KOPT-K1 (cell line): Measurements from ENCODE around the gene ANTXRL.
"Not testable (repeated sequence)": the region's sequence is repeated elsewhere in the genome, so short reads cannot be mapped to it uniquely, and the experiment has no call there.

Experiments used
- H3K27ac ChIP-seq: fragments of 200-600 bp; sonication (generic); 2 replicates; pipeline ENCODE4 v1.5.1; 2016; ENCODE audit warnings: antibody characterized with exemption, mild to moderate bottlenecking, low read depth, low read length; ENCODE audit not compliant: poor library complexity, severe bottlenecking
- H3K36me3 ChIP-seq: fragments of 200-600 bp; sonication (generic); 2 replicates; pipeline ENCODE4 v1.5.1; 2017; ENCODE audit warnings: antibody characterized with exemption, mild to moderate bottlenecking, low read length, moderate library complexity; ENCODE audit not compliant: insufficient read depth
- H3K9me3 ChIP-seq: fragments of 200-600 bp; sonication (generic); 2 replicates; pipeline ENCODE4 v1.5.1; 2017; ENCODE audit warnings: antibody characterized with exemption, low read length, mild to moderate bottlenecking; ENCODE audit not compliant: insufficient read depth, poor library complexity, severe bottlenecking

ANTXRL gene

GRCh38 chr10:46304062-46304461 is 17.3 kb downstream of the ANTXRL start:
- Histone ChIP-seq H3K27ac (no peak overlapping the region), H3K9me3 (no peaks in the 10 kb centered on the region), H3K36me3 (no peaks in the 10 kb centered on the region)

DNA sequence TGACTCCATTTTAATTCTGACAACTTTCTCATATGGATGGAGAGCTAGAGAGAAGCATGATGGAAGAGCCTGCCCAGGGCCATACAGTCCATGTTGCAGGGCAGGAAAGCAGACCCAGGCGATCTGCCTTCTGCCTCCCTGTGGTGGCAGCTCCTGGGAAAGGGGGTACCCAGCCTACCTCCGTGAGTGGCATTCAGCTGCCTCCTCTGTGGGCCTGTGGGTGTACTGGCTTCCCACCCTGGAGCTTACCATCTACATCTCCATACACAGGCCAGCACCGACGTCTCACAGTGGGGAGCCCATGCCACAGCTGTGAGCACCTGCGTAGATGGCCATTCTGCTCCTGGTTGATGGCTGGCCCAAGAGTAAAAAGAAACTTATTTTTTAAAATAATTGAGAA is 17.9 kb downstream of the ANTXRL start:
- not testable (repeated sequence) for H3K36me3 ChIP-seq, H3K9me3 ChIP-seq, H3K27ac ChIP-seq

GRCh38 chr10:46305079-46305818 is 18.5 kb downstream of the ANTXRL start:
- no peak overlapping the region for H3K27ac ChIP-seq
- no peaks in the 10 kb centered on the region for H3K9me3 ChIP-seq
- no peaks in the 10 kb centered on the region for H3K36me3 ChIP-seq

- Histone ChIP-seq H3K9me3 (no peaks in the 10 kb centered on the region), H3K27ac (no peak overlapping the region), H3K36me3 (no peaks in the 10 kb centered on the region)
Measured at GRCh38 chr10:46305986-46306385, 19.2 kb downstream of the ANTXRL start.

DNA sequence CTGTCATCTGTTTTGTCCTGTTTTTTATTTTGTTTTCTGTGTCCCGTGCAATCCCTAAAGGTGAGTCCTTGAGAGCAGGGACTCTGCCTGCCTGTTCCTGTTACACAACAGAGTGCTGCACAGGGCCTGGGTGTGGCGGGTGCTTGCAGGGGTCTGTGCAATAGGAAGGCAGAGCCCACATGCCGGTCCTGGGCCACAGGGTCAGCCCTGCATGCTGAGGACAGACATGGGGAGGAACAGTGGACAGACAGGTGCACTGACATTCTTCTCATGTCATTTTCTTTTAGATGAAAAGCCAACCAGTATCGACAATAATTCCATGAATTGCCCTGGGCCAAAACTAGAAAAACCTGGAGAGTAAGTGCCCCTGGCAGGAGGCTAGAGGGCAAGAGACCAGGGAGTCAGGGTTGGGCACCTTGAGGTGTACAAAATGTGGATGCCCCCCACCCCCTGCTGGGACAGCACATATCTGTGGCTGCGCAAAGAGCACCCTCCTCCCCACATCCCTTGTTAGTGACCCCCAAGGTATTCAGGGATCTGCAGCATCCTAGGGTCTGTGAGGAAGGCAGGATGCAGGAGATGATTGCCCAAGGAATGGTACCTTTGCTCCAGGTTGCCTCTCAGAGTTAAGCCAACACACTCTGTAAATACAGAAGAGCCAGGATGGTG is 19.9 kb downstream of the ANTXRL start:
- Histone ChIP-seq H3K9me3 (no peaks in the 10 kb centered on the region), H3K27ac (no peak overlapping the region), H3K36me3 (no peaks in the 10 kb centered on the region)

- no peaks in the 10 kb centered on the region for H3K36me3 ChIP-seq
- H3K9me3 ChIP-seq: no peaks in the 10 kb centered on the region
- H3K27ac ChIP-seq: no peak overlapping the region
Measured at GRCh38 chr10:46307281-46308112, 20.7 kb downstream of the ANTXRL start.

DNA sequence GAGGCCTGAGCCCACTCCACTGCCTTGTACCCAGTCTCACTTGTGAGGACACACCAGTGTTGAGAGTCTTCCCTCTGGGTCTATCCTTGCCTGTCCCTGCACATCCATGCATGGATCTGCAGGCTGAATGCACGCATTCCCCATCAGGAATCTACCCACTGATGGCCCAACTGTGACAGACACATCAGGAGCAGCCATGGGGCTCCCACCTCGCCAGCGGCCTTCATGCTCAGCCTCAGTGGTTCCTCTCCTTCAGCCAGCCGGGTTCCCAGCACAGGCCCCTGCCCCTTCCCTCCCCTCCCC is 21.3 kb downstream of the ANTXRL start:
- Histone ChIP-seq H3K27ac (no peak overlapping the region), H3K36me3 (no peaks in the 10 kb centered on the region), H3K9me3 (no peaks in the 10 kb centered on the region)

DNA sequence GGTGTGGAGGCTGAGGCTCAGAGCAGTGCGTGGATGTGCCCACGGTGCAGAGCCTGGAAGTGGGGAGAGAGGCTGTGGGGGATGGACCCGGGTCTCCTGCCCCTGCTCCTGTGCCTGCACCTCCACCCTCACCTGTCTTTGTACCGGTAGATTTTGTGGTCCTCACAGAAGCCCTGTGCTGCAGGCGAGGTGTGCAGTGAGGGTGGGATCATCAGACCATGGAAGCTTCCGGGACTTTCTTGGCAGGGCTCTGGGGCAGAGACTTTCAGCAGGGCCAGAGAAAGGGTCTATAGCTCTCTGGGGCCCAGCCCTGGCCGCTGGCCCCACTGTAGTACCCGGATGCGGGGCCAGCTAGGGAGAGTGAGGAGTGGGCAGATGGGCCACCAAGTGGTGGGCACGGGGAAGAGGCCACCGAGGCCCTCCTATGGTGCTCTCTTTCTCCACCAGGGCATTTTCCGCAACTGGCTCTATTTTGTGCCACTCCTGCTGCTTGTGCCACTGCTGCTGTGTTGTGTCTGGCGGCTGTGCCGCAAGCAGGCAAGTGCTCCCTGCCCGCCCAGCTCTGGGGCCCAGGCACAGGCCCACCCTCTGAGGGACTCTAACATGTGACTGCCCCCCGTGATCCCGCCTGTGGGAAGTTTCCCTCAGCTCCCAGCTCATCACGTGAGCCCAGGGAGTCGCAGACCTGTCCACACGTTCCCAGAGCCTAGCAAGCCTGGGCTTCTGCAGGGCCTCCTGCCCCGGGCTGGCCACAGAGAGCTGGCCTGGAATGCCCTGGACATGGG is 22.1 kb downstream of the ANTXRL start:
- Histone ChIP-seq H3K36me3 (no peaks in the 10 kb centered on the region), H3K27ac (no peak overlapping the region), H3K9me3 (no peaks in the 10 kb centered on the region)

- H3K36me3 ChIP-seq: no peaks in the 10 kb centered on the region
- H3K9me3 ChIP-seq: no peaks in the 10 kb centered on the region
- H3K27ac ChIP-seq: no peak overlapping the region
Measured at GRCh38 chr10:46309511-46310142, 22.8 kb downstream of the ANTXRL start.

GRCh38 chr10:46310143-46310514 is 23.3 kb downstream of the ANTXRL start:
- Histone ChIP-seq H3K36me3 (no peaks in the 10 kb centered on the region), H3K27ac (no peak overlapping the region), H3K9me3 (no peaks in the 10 kb centered on the region)

DNA sequence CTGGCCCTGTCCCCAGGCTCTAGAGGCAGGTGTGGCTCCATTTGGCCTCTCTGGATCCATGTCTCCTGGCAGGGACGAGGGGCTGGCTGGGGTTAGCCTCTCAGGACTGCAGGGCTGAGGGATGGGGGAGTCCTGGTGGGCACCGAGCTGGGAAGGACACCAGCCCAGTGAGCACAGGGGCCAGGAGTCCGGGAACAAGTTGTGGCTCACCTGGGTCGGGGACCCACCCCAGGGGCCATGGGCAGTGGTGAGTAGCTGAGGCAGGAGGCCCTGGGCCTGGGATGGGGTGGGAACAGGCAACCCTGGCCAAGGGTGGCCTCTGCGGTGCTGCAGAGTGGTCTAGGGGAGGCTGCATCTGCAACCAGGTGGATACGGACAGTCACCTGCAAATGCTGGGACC is 24.1 kb downstream of the ANTXRL start:
- H3K9me3 ChIP-seq: no peaks in the 10 kb centered on the region
- H3K36me3 ChIP-seq: no peaks in the 10 kb centered on the region
- no peak overlapping the region for H3K27ac ChIP-seq

DNA sequence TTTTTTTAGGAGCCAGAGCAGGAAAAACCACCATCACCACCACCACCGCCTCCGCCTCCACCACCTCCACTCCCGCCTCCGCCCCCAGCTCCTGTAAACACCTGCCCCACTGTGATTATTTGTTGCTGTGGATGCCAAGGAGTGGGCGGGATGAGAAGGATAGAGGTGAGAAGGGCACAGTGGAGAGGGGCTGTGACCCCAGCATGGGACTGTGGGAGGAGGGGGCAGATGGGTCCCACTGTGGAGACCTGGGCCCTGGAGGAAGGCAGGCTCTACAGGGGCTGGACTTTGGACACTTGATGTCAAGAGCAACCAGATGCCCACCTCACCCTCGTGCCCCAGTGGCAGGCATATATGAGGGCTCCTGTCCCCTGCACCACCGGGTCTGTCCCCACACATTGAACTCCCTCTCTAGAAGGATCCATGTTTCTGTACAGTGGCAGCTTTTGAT is 24.7 kb downstream of the ANTXRL start:
- H3K27ac ChIP-seq: no peak overlapping the region
- no peaks in the 10 kb centered on the region for H3K9me3 ChIP-seq
- H3K36me3 ChIP-seq: no peaks in the 10 kb centered on the region

DNA sequence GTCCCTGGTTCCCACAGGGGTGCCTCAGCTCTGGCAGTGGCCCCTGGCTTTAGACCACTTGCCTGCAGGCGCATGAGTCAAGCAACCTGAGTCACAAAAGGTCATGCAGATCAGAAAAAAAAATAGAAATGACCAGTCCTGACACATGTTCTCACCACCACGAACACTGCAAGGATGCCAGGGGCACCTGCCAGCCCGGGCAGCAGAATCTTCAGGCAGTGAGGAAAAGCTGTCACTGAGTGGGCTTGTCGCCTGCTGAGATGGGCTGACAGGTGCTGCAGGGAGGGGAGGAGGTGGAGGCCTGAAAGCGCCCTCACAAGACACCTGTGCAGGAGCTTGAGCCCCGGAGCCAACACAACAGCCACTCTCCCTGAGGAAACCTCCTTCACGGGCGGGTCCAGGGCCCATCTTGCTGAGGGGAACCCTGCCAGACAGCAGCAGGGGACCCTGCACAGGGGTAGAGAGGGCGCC is 25.2 kb downstream of the ANTXRL start:
- not testable (repeated sequence) for H3K36me3 ChIP-seq, H3K9me3 ChIP-seq, H3K27ac ChIP-seq

DNA sequence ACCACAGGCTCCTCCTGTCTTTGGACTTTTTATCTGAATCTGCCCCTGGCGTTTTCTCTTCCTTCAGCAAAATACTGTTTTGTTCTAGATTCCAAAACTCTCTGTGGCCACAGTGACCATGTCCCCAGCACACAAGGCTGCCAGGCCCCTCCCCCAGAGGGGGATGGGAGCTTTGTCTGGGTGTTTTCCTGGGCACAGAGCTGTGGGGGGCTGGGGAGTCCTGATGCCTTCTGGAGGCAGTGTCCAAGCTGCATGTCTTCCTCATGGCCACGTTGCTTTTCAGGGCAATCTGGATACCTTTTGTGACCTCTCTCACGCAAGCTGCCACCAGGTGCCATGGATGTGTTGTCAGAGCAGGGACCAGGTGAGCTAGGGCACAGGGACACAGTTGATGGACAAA is 26.2 kb downstream of the ANTXRL start:
- Histone ChIP-seq H3K36me3 (no peaks in the 10 kb centered on the region), H3K27ac (no peak overlapping the region), H3K9me3 (no peaks in the 10 kb centered on the region)
